GM18526 (cell line): Measurements from ENCODE around the gene C20orf202.

ENCODE experiments used
- POLR2A ChIP-seq: IDR thresholded peaks from 3 replicates; pipeline ENCODE4 v1.6.1; 2011; ENCODE audit not compliant: insufficient read length; ENCODE audit errors: extremely low read depth

Gene C20orf202

GRCh38 chr20:1177680-1178079, 25.6 kb upstream of the C20orf202 start:
- no peak for TF ChIP-seq POLR2A

DNA sequence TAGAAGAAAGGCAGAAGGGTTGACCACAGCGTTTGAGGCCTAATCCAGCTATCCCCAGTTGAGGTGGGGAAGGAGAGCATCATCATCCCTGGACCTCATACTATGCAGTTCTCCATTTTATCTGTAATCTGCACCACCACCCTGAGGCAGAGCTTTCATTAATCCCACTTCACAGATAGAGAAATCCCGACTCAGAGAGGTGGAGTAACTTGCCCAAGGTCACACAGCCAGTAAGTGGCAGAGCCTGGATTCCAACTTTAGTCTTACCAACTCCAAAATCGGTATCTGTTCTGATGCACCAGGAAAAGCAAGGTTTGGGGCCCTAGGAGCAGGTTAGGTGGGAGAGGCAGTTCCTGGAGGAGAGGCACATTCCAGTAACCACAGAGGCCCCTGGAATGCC, 25.2 kb upstream of the C20orf202 start:
- TF ChIP-seq POLR2A: no peak

DNA sequence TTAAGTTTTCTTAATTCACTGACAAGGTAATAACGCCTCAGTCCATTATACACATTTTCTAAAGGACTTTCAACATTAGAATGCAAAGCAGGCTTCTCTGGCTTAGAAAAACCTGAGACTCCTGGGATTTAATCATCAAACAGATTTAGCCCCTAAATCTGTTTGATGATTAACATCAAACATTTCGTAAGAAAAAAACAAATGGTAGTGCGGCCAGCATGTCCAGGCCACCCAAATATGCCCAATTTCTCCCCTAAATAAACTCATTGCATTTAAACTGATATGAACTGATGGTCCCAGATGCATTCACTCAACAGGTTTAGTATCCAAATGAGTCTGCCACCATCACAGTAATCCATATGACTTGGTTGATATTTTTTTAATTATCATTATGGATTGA, 24.6 kb upstream of the C20orf202 start:
- no peak for TF ChIP-seq POLR2A

GRCh38 chr20:1180949-1181348, 22.3 kb upstream of the C20orf202 start:
- no peak for TF ChIP-seq POLR2A

GRCh38 chr20:1182106-1182505, 21.1 kb upstream of the C20orf202 start:
- no peak for TF ChIP-seq POLR2A

DNA sequence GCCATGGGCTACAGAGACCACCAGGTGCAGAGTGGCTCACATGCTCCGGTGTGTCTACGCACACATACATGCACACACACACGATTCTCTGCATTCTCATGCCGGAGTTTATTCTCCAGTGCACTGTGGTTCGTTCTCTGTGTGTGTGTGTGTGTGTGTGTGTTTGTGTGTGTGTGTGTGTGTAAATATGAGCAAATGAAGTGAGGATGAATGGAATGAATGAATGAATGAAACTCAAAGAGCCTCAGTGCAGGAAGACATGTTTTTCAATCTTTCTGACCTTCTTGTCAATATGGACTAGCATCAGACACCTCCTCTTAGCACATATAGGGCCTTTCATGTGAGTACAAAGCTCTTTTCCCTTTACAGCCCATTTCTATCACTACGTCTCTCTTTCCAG, 20.1 kb upstream of the C20orf202 start:
- no peak for TF ChIP-seq POLR2A

GRCh38 chr20:1184260-1184637, 19.0 kb upstream of the C20orf202 start:
- TF ChIP-seq POLR2A: no peak

- no peak for TF ChIP-seq POLR2A
Observed at GRCh38 chr20:1184638-1185315, 18.5 kb upstream of the C20orf202 start, which contains the start of gene TMEM74B. TMEM74B (minus strand) TSS chr20:1184981; CDS start chr20:1183801, 1,180 bp downstream.

DNA sequence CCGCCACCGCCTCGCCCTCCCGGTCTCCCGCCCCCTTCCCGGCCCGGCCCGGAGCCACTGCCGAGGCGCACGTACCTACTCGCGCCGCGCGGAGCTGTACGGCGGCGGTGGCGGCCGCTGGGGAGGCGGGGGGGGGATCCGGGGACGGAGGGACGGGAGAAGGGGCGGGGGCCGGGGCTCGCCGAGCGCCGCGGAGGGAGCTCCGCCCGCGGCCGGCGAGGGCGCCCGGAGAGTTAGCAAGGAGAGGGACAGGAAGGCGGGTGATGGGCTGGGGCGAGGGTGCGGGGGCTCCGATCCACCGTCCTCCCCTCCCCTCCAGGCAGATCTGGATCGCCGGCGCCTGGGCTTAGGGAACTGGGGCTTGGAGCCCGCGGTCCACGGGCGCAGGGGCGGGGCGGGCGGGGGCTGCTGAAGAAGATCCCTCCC, 17.9 kb upstream of the C20orf202 start:
- TF ChIP-seq POLR2A: no peak

- TF ChIP-seq POLR2A: no peak
Observed at GRCh38 chr20:1185790-1186334, 17.4 kb upstream of the C20orf202 start.

DNA sequence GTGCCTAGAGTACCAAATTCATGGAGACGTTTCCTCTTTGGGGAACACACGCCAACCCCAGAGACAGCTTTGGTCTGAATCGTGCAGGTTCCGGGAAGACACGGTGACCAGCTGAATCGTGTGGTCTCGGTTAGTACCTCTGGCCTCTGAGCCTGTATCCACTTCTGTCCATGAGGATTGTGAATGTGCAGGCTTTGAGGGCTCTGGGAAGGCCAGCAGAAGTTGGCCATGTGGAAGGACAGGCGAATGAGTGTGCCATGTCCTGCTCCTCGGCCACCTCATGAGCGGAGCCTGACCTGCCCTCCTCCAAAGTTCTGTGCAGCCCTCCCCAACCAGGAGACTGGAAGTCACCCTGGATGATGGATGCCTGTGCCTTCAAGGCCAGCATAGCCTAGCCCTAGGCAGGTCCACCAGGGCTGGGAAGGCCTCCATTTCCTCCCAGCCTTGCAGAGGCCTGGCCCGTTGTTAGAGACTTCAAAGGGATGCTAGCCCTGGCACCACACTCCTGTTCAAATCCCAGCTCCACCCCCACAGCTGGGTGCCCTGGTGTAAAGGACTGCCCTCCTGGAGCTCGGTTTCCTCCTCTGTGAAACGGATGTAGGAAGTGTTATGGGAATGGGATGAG, 16.8 kb upstream of the C20orf202 start:
- no peak for TF ChIP-seq POLR2A

GRCh38 chr20:1187605-1188171, 15.6 kb upstream of the C20orf202 start:
- TF ChIP-seq POLR2A: no peak

GRCh38 chr20:1188347-1188746, 14.9 kb upstream of the C20orf202 start:
- no peak for TF ChIP-seq POLR2A

- no peak for TF ChIP-seq POLR2A
Observed at GRCh38 chr20:1189827-1190226, 13.4 kb upstream of the C20orf202 start.

DNA sequence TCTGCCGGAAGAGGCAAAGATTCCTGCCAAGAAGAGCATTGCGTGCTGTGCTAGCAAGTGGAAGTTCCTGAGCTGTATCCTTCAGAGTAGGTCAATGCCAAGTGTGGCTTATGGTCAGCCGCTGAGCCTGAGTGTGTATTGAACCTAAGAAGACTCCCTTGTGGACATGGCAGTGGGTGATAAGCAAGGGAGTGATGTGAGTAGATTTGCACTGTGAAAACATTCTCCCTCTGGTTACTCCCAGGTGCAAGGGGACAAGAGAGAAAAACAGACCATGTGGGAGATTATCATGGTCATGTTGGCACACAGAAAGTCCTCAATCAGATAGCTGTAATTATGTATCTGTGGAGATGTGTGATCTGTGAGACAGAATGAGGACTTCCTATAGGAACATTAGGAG, 12.4 kb upstream of the C20orf202 start:
- TF ChIP-seq POLR2A: no peak

- no peak for TF ChIP-seq POLR2A
Observed at GRCh38 chr20:1191299-1191698, 12.0 kb upstream of the C20orf202 start.
